ENCODE data around the gene HOXB8. TPM values are rescaled to one million over a fixed set of nuclear protein-coding genes. Genes with fewer than 3 reads are reported as not detected.

HOXB8 gene
- total RNA-seq, 1 donor from 2014 or later = not detected

DNA sequence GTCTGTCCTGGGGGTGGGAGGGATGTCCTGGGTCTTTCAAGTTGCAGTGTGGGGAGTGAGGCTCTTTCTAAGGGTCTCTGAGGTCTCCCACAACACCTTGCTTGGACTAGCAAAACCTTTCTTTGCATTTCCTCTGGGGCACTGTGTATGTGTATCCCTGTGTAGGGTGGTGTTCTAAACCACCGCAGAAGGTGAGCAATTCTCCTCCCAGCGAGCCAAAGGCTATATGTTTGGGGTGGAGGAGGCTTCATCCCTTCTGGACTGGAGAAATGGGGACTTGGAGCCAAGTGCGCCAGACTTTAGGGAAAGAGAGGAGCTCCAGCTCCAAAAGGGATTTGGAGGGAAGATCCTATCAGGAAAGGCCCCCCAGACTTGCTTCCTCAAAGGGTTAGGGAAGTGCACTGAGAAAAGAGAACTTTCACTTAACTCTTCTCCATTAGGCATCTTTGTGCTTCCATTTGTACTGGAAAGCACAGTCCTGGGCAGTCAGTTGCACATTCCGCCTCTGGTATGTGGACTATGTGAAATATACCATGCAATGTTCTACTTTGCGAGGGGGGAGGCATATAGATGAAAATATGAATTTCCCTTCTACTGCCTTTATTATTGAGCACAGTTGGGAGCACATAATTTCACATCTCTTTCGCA, 29.9 kb upstream of the HOXB8 start:
- no peaks in the 10 kb centered on the region for H3K36me3 ChIP-seq (ENCODE audit: control insufficient read depth in 3 of 3, insufficient read depth in 3 of 3, low read length in 3 of 3)
- H3K27me3 ChIP-seq (ENCODE audit: control insufficient read depth in 3 of 3, insufficient read depth in 3 of 3, low read length in 3 of 3) = peaks cover 85 to 93% (median 85%) of the 10 kb centered on the region in 3 donors

GRCh38 chr17:48644159-48644558, 29.1 kb upstream of the HOXB8 start:
- H3K4me3 ChIP-seq (ENCODE audit: low read length in 3 of 3) = no peak overlapping the region
- H3K27me3 ChIP-seq (ENCODE audit: control insufficient read depth in 3 of 3, insufficient read depth in 3 of 3, low read length in 3 of 3) = peaks cover 86 to 92% (median 90%) of the 10 kb centered on the region in 3 donors

More for the DNA sequence above, 29.9 kb upstream of the HOXB8 start:
- Histone ChIP-seq H3K4me3 (ENCODE audit: low read length in 3 of 3) (no peak overlapping the region), H3K27ac (ENCODE audit: low read depth, low read length) (no peak overlapping the region), H3K4me1 (ENCODE audit: control insufficient read depth in 3 of 3, insufficient read depth in 3 of 3, low read length in 3 of 3) (peaks cover 2 to 7% (median 3%) of the 10 kb centered on the region in 3 donors), H3K9ac (ENCODE audit: low read depth in 1 of 3, low read length in 3 of 3) (no peak overlapping the region), H3K9me3 (ENCODE audit: control insufficient read depth in 3 of 3, low read length in 3 of 3) (no peaks in the 10 kb centered on the region)

GRCh38 chr17:48643697-48644012, 28.6 kb upstream of the HOXB8 start:
- Histone ChIP-seq H3K27me3 (ENCODE audit: control insufficient read depth in 3 of 3, insufficient read depth in 3 of 3, low read length in 3 of 3) (peaks cover 90 to 97% (median 92%) of the 10 kb centered on the region in 3 donors), H3K4me3 (ENCODE audit: low read length in 3 of 3) (no peak overlapping the region), H3K27ac (ENCODE audit: low read depth, low read length) (no peak overlapping the region)

More at GRCh38 chr17:48644159-48644558, 29.1 kb upstream of the HOXB8 start:
- H3K9me3 ChIP-seq (ENCODE audit: control insufficient read depth in 3 of 3, low read length in 3 of 3) = no peaks in the 10 kb centered on the region
- peaks cover 2 to 7% (median 3%) of the 10 kb centered on the region in 3 donors for H3K4me1 ChIP-seq (ENCODE audit: control insufficient read depth in 3 of 3, insufficient read depth in 3 of 3, low read length in 3 of 3)
- H3K9ac ChIP-seq (ENCODE audit: low read depth in 1 of 3, low read length in 3 of 3) = no peak overlapping the region
- no peak overlapping the region for H3K27ac ChIP-seq (ENCODE audit: low read depth, low read length)
- no peaks in the 10 kb centered on the region for H3K36me3 ChIP-seq (ENCODE audit: control insufficient read depth in 3 of 3, insufficient read depth in 3 of 3, low read length in 3 of 3)

DNA sequence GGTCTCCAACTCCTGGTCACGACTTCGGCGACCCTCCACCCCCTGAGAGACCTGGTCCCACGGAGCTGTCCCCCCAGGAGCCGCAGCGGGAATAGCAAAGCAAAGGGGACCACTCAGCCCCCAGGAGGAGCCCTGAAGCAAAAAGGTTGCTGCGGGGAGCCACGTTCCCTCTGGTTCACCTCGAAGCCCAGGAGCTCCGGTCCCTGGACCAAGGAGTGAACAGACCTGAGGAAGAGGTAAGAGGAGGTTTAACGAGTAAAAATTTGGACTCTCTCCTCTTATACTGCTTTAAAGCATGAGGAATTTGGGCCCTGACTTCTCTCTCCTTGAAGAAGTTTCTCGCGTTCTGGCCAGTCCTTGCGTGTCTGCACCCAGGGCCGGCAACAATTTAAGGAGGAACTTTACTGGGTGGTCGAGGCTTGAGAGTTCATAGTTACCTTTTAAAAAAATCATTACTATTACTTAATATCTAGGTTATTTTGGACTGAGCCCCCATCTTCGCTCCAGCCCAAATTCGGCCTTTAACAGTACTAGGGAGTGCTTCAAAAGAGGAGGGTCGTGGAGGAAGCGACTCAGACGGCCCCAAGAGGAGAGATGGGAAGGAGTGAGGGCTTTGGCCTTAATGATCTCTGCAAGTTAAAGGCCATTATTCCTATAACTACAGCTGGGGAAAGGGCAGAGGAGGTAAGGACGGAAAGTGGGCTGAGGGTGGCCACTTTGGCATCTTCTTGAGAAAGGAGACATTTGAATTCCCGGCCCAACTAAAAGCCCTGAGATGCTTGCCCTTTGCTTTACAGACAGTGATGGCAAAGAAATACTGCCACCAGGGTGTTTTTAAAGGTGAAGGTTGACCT, 28.0 kb upstream of the HOXB8 start:
- peaks cover 88 to 97% (median 94%) of the 10 kb centered on the region in 3 donors for H3K27me3 ChIP-seq (ENCODE audit: control insufficient read depth in 3 of 3, insufficient read depth in 3 of 3, low read length in 3 of 3)

More at GRCh38 chr17:48643697-48644012, 28.6 kb upstream of the HOXB8 start:
- Histone ChIP-seq H3K9ac (ENCODE audit: low read depth in 1 of 3, low read length in 3 of 3) (no peak overlapping the region), H3K4me1 (ENCODE audit: control insufficient read depth in 3 of 3, insufficient read depth in 3 of 3, low read length in 3 of 3) (peaks cover 2 to 7% (median 3%) of the 10 kb centered on the region in 3 donors), H3K9me3 (ENCODE audit: control insufficient read depth in 3 of 3, low read length in 3 of 3) (no peaks in the 10 kb centered on the region), H3K36me3 (ENCODE audit: control insufficient read depth in 3 of 3, insufficient read depth in 3 of 3, low read length in 3 of 3) (no peaks in the 10 kb centered on the region)

GRCh38 chr17:48642059-48642842, 27.2 kb upstream of the HOXB8 start:
- no peak overlapping the region for H3K27ac ChIP-seq (ENCODE audit: low read depth, low read length)
- peaks cover 88 to 97% (median 95%) of the 10 kb centered on the region in 3 donors for H3K27me3 ChIP-seq (ENCODE audit: control insufficient read depth in 3 of 3, insufficient read depth in 3 of 3, low read length in 3 of 3)
- H3K9me3 ChIP-seq (ENCODE audit: control insufficient read depth in 3 of 3, low read length in 3 of 3) = no peaks in the 10 kb centered on the region
- no peaks in the 10 kb centered on the region for H3K36me3 ChIP-seq (ENCODE audit: control insufficient read depth in 3 of 3, insufficient read depth in 3 of 3, low read length in 3 of 3)
- no peak overlapping the region for H3K9ac ChIP-seq (ENCODE audit: low read depth in 1 of 3, low read length in 3 of 3)
- no peak overlapping the region for H3K4me3 ChIP-seq (ENCODE audit: low read length in 3 of 3)
- peaks cover 0 to 2% (median 0%) of the 10 kb centered on the region in 3 donors for H3K4me1 ChIP-seq (ENCODE audit: control insufficient read depth in 3 of 3, insufficient read depth in 3 of 3, low read length in 3 of 3)

More for the DNA sequence above, 28.0 kb upstream of the HOXB8 start:
- H3K4me1 ChIP-seq (ENCODE audit: control insufficient read depth in 3 of 3, insufficient read depth in 3 of 3, low read length in 3 of 3) = peaks cover 2 to 7% (median 3%) of the 10 kb centered on the region in 3 donors
- no peak overlapping the region for H3K27ac ChIP-seq (ENCODE audit: low read depth, low read length)
- no peaks in the 10 kb centered on the region for H3K9me3 ChIP-seq (ENCODE audit: control insufficient read depth in 3 of 3, low read length in 3 of 3)
- H3K36me3 ChIP-seq (ENCODE audit: control insufficient read depth in 3 of 3, insufficient read depth in 3 of 3, low read length in 3 of 3) = no peaks in the 10 kb centered on the region
- H3K4me3 ChIP-seq (ENCODE audit: low read length in 3 of 3) = no peak overlapping the region
- H3K9ac ChIP-seq (ENCODE audit: low read depth in 1 of 3, low read length in 3 of 3) = no peak overlapping the region

DNA sequence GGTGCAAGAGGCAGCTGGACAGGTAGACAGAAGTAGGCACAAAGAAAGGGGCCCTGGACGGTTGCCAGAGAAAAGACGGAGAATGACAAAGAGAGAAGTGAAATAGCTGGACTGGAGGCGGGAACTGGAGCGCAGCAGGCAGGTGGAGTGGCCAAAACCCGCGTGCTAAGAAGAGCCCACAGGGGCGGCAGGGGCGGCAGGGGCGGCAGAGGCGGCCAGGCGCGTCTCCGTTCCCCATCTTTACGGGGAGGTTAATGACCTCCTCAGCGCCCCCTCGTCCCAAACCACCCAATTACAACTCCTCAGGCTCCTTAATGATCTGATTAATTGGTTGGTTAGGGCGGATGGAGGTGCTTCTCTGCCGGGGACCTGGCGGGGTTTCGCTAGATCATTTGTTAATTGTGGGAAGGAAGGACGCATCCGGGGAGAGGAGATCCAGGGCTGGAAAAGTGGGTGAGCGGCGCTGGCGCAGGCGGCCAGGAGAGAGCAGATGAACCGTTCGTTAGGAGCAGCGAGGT, 26.5 kb upstream of the HOXB8 start:
- H3K4me1 ChIP-seq (ENCODE audit: control insufficient read depth in 3 of 3, insufficient read depth in 3 of 3, low read length in 3 of 3) = peaks cover 0 to 2% (median 0%) of the 10 kb centered on the region in 3 donors
- H3K9ac ChIP-seq (ENCODE audit: low read depth in 1 of 3, low read length in 3 of 3) = no peak overlapping the region
- H3K4me3 ChIP-seq (ENCODE audit: low read length in 3 of 3) = no peak overlapping the region
- no peaks in the 10 kb centered on the region for H3K36me3 ChIP-seq (ENCODE audit: control insufficient read depth in 3 of 3, insufficient read depth in 3 of 3, low read length in 3 of 3)
- H3K9me3 ChIP-seq (ENCODE audit: control insufficient read depth in 3 of 3, low read length in 3 of 3) = no peaks in the 10 kb centered on the region
- H3K27me3 ChIP-seq (ENCODE audit: control insufficient read depth in 3 of 3, insufficient read depth in 3 of 3, low read length in 3 of 3) = peaks cover 88 to 98% (median 97%) of the 10 kb centered on the region in 3 donors
- no peak overlapping the region for H3K27ac ChIP-seq (ENCODE audit: low read depth, low read length)

DNA sequence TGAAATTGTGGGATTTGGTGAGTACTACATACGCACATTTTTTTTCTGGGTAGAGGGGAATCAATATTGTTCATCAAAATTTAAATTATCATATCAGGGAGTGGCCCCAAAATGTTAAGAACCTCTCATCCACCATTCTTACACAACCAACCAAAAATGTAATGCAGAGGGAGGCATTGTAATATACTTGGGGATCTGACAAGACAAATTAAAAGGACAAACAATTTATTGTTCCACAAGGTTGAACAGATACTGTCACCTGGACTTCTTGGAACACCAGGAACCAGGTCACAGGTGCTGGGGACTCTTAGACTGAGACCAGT, 25.7 kb upstream of the HOXB8 start:
- Histone ChIP-seq H3K4me3 (ENCODE audit: low read length in 3 of 3) (no peak overlapping the region), H3K9ac (ENCODE audit: low read depth in 1 of 3, low read length in 3 of 3) (no peak overlapping the region), H3K9me3 (ENCODE audit: control insufficient read depth in 3 of 3, low read length in 3 of 3) (no peaks in the 10 kb centered on the region), H3K27ac (ENCODE audit: low read depth, low read length) (no peak overlapping the region), H3K4me1 (ENCODE audit: control insufficient read depth in 3 of 3, insufficient read depth in 3 of 3, low read length in 3 of 3) (peaks cover 0 to 4% (median 0%) of the 10 kb centered on the region in 3 donors), H3K36me3 (ENCODE audit: control insufficient read depth in 3 of 3, insufficient read depth in 3 of 3, low read length in 3 of 3) (no peaks in the 10 kb centered on the region), H3K27me3 (ENCODE audit: control insufficient read depth in 3 of 3, insufficient read depth in 3 of 3, low read length in 3 of 3) (peaks cover 88 to 97% (median 97%) of the 10 kb centered on the region in 3 donors)

GRCh38 chr17:48639982-48640857, 25.1 kb upstream of the HOXB8 start:
- no peak overlapping the region for H3K9ac ChIP-seq (ENCODE audit: low read depth in 1 of 3, low read length in 3 of 3)
- peaks cover 88 to 97% (median 97%) of the 10 kb centered on the region in 3 donors for H3K27me3 ChIP-seq (ENCODE audit: control insufficient read depth in 3 of 3, insufficient read depth in 3 of 3, low read length in 3 of 3)
- peaks cover 0 to 4% (median 0%) of the 10 kb centered on the region in 3 donors for H3K4me1 ChIP-seq (ENCODE audit: control insufficient read depth in 3 of 3, insufficient read depth in 3 of 3, low read length in 3 of 3)
- no peak overlapping the region for H3K27ac ChIP-seq (ENCODE audit: low read depth, low read length)
- no peak overlapping the region for H3K4me3 ChIP-seq (ENCODE audit: low read length in 3 of 3)
- H3K9me3 ChIP-seq (ENCODE audit: control insufficient read depth in 3 of 3, low read length in 3 of 3) = no peaks in the 10 kb centered on the region
- H3K36me3 ChIP-seq (ENCODE audit: control insufficient read depth in 3 of 3, insufficient read depth in 3 of 3, low read length in 3 of 3) = no peaks in the 10 kb centered on the region

GRCh38 chr17:48639136-48639535, 24.0 kb upstream of the HOXB8 start:
- Histone ChIP-seq H3K36me3 (ENCODE audit: control insufficient read depth in 3 of 3, insufficient read depth in 3 of 3, low read length in 3 of 3) (no peaks in the 10 kb centered on the region), H3K9me3 (ENCODE audit: control insufficient read depth in 3 of 3, low read length in 3 of 3) (no peaks in the 10 kb centered on the region), H3K27ac (ENCODE audit: low read depth, low read length) (no peak overlapping the region), H3K9ac (ENCODE audit: low read depth in 1 of 3, low read length in 3 of 3) (no peak overlapping the region), H3K4me3 (ENCODE audit: low read length in 3 of 3) (no peak overlapping the region), H3K4me1 (ENCODE audit: control insufficient read depth in 3 of 3, insufficient read depth in 3 of 3, low read length in 3 of 3) (peaks cover 0 to 4% (median 0%) of the 10 kb centered on the region in 3 donors), H3K27me3 (ENCODE audit: control insufficient read depth in 3 of 3, insufficient read depth in 3 of 3, low read length in 3 of 3) (peaks cover 89 to 97% (median 97%) of the 10 kb centered on the region in 3 donors)

Data from skeletal muscle tissue (tissue), 4 donors.